ENCODE measurements around the gene U2AF2.

U2AF2 gene

GRCh38 chr19:55650602-55651230 is 4.1 kb upstream of the U2AF2 start:
- in situ Hi-C loops (cut with HindIII; ENCODE audit: low sequenced_read_pairs) = no loop called here
- no peak for TF ChIP-seq CTCF (IDR thresholded peaks at IDR 0.05; ENCODE audit: low read depth, low read length, missing control alignments)
- H3K4me3 ChIP-seq (ENCODE audit: low read depth, low read length) = no peak overlapping the region
- no peak for DNase-seq (ENCODE audit: low read depth)

GRCh38 chr19:55651236-55651635 is 3.6 kb upstream of the U2AF2 start:
- H3K4me3 ChIP-seq (ENCODE audit: low read depth, low read length) = no peak overlapping the region
- in situ Hi-C loops (cut with HindIII; ENCODE audit: low sequenced_read_pairs) = no loop called here
- TF ChIP-seq CTCF (IDR thresholded peaks at IDR 0.05; ENCODE audit: low read depth, low read length, missing control alignments) = no peak
- no peak for DNase-seq (ENCODE audit: low read depth)

GRCh38 chr19:55652311-55653128 is 2.3 kb upstream of the U2AF2 start:
- no peak for DNase-seq (ENCODE audit: low read depth)
- no peak overlapping the region for H3K4me3 ChIP-seq (ENCODE audit: low read depth, low read length)
- TF ChIP-seq CTCF (IDR thresholded peaks at IDR 0.05; ENCODE audit: low read depth, low read length, missing control alignments) = no peak
- in situ Hi-C loops (cut with HindIII; ENCODE audit: low sequenced_read_pairs) = no loop called here

- peak overlapping the region; percentile 73 for H3K4me3 ChIP-seq (ENCODE audit: low read depth, low read length)
- peak; percentile 98 for DNase-seq (ENCODE audit: low read depth)
- peak; percentile 100 for TF ChIP-seq CTCF (IDR thresholded peaks at IDR 0.05; ENCODE audit: low read depth, low read length, missing control alignments)
- in situ Hi-C loops (cut with HindIII; ENCODE audit: low sequenced_read_pairs) = no loop called here
These were observed 1.0 kb upstream of the U2AF2 start for GRCh38 chr19:55653651-55654322.

- H3K4me3 ChIP-seq (ENCODE audit: low read depth, low read length) = peak overlapping the region; percentile 73
- in situ Hi-C loops (cut with HindIII; ENCODE audit: low sequenced_read_pairs) = no loop called here
- TF ChIP-seq CTCF (IDR thresholded peaks at IDR 0.05; ENCODE audit: low read depth, low read length, missing control alignments) = no peak
- DNase-seq (ENCODE audit: low read depth) = peak; percentile 99
These were observed 440 bp upstream of the U2AF2 start for GRCh38 chr19:55654323-55654867.

GRCh38 chr19:55655648-55656040 is 809 bp downstream of the U2AF2 start:
- no peak for TF ChIP-seq CTCF (IDR thresholded peaks at IDR 0.05; ENCODE audit: low read depth, low read length, missing control alignments)
- DNase-seq (ENCODE audit: low read depth) = no peak
- in situ Hi-C loops (cut with HindIII; ENCODE audit: low sequenced_read_pairs) = no loop called here
- peak overlapping the region; percentile 73 for H3K4me3 ChIP-seq (ENCODE audit: low read depth, low read length)

Measured in astrocyte of the cerebellum (primary cell).